ENCODE results near the gene SLC44A5. TPM values are rescaled to one million over a fixed set of nuclear protein-coding genes. Genes with fewer than 3 reads are reported as not detected.

SLC44A5 gene
- polyA plus RNA-seq, 3 donors: not detected

DNA sequence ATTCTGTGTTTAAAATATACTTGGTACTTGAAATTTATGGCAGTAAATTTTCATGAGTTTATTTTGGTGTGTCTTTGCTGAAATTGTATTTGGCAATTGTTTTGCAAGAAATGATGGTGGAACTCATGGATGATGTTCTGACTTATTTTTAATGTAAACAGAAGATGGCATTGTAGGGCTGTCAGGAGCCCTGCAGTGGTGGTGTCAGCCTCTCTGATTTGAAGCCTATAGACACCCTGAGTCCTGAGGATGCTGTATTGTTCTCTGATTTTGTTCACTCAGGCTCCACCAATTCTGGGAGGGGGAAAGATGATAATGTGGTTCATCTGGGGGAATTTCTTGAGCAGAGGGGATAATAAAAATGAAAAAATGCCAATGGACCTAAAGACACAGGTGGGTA, 396.9 kb downstream of the SLC44A5 start:
- Mint-ChIP-seq H3K4me3 (no peak overlapping the region), H3K36me3 (no peaks in the 10 kb centered on the region), H3K27me3 (ENCODE audit: low read depth in 3 of 3) (peaks cover 2 to 3% (median 2%) of the 10 kb centered on the region in 3 donors), H3K9me3 (no peaks in the 10 kb centered on the region), H3K27ac (no peak overlapping the region), H3K4me1 (no peaks in the 10 kb centered on the region)
- intact Hi-C loops (cut with micrococcal nuclease): no loop called here
- H3K27ac ChIP-seq (ENCODE audit: low read depth in 1 of 2, low read length in 2 of 2): no peak overlapping the region
- H3K79me2 ChIP-seq (ENCODE audit: insufficient read depth, low read length): no peaks in the 10 kb centered on the region
- H2AFZ ChIP-seq (ENCODE audit: insufficient read depth, low read depth, low read length, poor library complexity, severe bottlenecking): no peak overlapping the region
- TF ChIP-seq, protein P1, sequence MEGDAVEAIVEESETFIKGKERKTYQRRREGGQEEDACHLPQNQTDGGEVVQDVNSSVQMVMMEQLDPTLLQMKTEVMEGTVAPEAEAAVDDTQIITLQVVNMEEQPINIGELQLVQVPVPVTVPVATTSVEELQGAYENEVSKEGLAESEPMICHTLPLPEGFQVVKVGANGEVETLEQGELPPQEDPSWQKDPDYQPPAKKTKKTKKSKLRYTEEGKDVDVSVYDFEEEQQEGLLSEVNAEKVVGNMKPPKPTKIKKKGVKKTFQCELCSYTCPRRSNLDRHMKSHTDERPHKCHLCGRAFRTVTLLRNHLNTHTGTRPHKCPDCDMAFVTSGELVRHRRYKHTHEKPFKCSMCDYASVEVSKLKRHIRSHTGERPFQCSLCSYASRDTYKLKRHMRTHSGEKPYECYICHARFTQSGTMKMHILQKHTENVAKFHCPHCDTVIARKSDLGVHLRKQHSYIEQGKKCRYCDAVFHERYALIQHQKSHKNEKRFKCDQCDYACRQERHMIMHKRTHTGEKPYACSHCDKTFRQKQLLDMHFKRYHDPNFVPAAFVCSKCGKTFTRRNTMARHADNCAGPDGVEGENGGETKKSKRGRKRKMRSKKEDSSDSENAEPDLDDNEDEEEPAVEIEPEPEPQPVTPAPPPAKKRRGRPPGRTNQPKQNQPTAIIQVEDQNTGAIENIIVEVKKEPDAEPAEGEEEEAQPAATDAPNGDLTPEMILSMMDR (IDR thresholded peaks at IDR 0.05): no peak
- no peaks in the 10 kb centered on the region for H3K36me3 ChIP-seq (replicated peaks in 1 of 2; ENCODE audit: control insufficient read depth in 1 of 2, insufficient read depth in 2 of 2, low read length in 2 of 2)
- no peak overlapping the region for H3K9ac ChIP-seq (ENCODE audit: insufficient read depth, low read length, poor library complexity, severe bottlenecking)
- no peaks in the 10 kb centered on the region for H3K27me3 ChIP-seq (ENCODE audit: control insufficient read depth in 2 of 2, insufficient read depth in 2 of 2, low read length in 2 of 2)
- H3K4me1 ChIP-seq (ENCODE audit: control insufficient read depth in 1 of 2, insufficient read depth in 2 of 2, low read length in 2 of 2): no peaks in the 10 kb centered on the region
- H3K9me3 ChIP-seq (replicated peaks in 1 of 2; ENCODE audit: control insufficient read depth in 1 of 2, insufficient read depth in 1 of 2, low read length in 2 of 2): no peaks in the 10 kb centered on the region
- H4K20me1 ChIP-seq (ENCODE audit: insufficient read depth, low read length): no peaks in the 10 kb centered on the region
- no peak for DNase-seq
- H3K4me3 ChIP-seq (replicated peaks in 1 of 3; ENCODE audit: low read depth in 2 of 3, low read length in 3 of 3): no peak overlapping the region
- no peak overlapping the region for H3K4me2 ChIP-seq (replicated peaks; ENCODE audit: extremely low read depth, low read length, poor library complexity, severe bottlenecking)

DNA sequence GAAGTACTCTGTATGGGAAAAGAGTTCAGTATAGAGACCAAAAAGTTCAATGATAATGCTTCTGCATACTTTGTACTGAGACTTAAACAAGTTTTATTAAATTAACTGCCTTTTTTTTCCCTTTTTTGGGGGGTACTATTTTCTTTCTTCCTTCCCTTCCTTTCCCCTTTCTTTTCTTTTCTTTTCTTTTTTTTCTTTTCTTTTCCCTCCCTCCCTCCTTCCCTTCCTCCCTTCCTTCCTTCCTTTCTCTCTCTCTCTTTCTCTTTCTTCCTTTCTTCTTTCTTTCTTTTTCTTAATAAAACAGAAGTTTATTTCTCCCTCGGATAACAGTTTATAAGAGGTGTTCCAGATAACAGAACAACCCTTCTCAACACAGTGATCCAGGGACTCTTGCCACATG, 399.3 kb downstream of the SLC44A5 start:
- H3K4me1 ChIP-seq (ENCODE audit: control insufficient read depth in 1 of 2, insufficient read depth in 2 of 2, low read length in 2 of 2): no peaks in the 10 kb centered on the region
- H3K79me2 ChIP-seq (ENCODE audit: insufficient read depth, low read length): no peaks in the 10 kb centered on the region
- H3K4me3 ChIP-seq (replicated peaks in 1 of 3; ENCODE audit: low read depth in 2 of 3, low read length in 3 of 3): no peak overlapping the region
- peaks cover 0 to 3% (median 0%) of the 10 kb centered on the region in 3 donors for H3K27me3 Mint-ChIP-seq (ENCODE audit: low read depth in 3 of 3)
- no peaks in the 10 kb centered on the region for H3K9me3 Mint-ChIP-seq
- H3K9me3 ChIP-seq (replicated peaks in 1 of 2; ENCODE audit: control insufficient read depth in 1 of 2, insufficient read depth in 1 of 2, low read length in 2 of 2): no peaks in the 10 kb centered on the region
- H2AFZ ChIP-seq (ENCODE audit: insufficient read depth, low read depth, low read length, poor library complexity, severe bottlenecking): no peak overlapping the region
- no peak overlapping the region for H3K27ac Mint-ChIP-seq
- H3K36me3 Mint-ChIP-seq: no peaks in the 10 kb centered on the region
- H3K4me3 Mint-ChIP-seq: no peak overlapping the region
- H3K4me1 Mint-ChIP-seq: no peaks in the 10 kb centered on the region
- no peak for DNase-seq
- no peak overlapping the region for H3K9ac ChIP-seq (ENCODE audit: insufficient read depth, low read length, poor library complexity, severe bottlenecking)
- no peak overlapping the region for H3K4me2 ChIP-seq (replicated peaks; ENCODE audit: extremely low read depth, low read length, poor library complexity, severe bottlenecking)
- no peaks in the 10 kb centered on the region for H4K20me1 ChIP-seq (ENCODE audit: insufficient read depth, low read length)
- WGBS (ENCODE audit: insufficient coverage): no CpG with 5 or more reads among the region's 1 CpG
- intact Hi-C loops (cut with micrococcal nuclease): no loop called here
- TF ChIP-seq, protein P1 (IDR thresholded peaks at IDR 0.05): no peak
- H3K27me3 ChIP-seq (ENCODE audit: control insufficient read depth in 2 of 2, insufficient read depth in 2 of 2, low read length in 2 of 2): no peaks in the 10 kb centered on the region
- no peak overlapping the region for H3K27ac ChIP-seq (ENCODE audit: low read depth in 1 of 2, low read length in 2 of 2)
- no peaks in the 10 kb centered on the region for H3K36me3 ChIP-seq (replicated peaks in 1 of 2; ENCODE audit: control insufficient read depth in 1 of 2, insufficient read depth in 2 of 2, low read length in 2 of 2)
